ENCODE measurements around the gene TRAPPC12. TPM values are rescaled to one million over a fixed set of nuclear protein-coding genes. Genes with fewer than 3 reads are reported as not detected.

The TRAPPC12 gene
- total RNA-seq, 6 donors from 2014 or later, result 68.1 to 307 (median 91.5) TPM

DNA sequence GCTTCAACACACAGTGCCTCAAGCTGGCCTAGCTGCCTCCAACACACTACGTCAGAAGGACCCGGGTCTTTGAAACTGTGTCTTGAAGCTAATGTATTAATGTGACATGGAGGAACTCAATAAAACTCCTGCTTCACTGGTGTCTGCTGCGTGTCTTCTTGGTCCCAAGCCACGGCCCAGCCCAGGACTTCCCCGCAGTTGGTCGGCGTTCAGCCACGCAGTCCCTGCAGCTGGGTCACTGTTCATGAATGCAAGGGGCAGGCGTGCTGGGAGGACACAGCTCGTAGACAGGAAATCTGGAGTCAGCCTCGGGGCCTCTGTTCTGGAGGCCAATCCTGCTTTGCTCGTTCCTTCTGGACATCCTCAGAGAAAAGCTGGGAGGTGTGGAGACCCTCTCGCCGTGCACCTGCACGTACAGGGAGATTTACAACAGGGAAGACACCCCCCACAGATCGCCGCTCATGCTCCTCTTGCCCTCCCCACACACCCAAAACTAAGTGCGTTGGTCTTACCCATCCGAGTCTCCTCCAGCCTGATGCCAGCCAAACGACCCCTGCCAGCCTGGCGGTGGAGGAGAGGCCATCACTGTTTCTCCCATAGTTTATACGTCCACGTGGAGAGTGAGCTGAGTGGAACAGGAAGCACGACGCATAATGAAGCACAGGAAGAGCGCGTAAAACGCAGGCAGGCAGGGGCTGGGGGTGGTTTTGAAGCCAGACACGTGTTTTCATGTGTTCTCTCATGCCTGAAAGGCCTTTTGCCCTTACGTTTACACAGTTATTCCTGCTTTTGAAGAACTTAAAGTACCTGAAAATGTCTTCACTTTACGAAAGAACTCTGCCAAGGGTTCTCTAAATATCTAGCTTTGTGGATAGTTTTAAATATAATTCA is 100.2 kb downstream of the TRAPPC12 start:
- no peaks in the 10 kb centered on the region for H3K9me3 ChIP-seq
- H3K4me3 ChIP-seq, result no peak overlapping the region
- peaks cover 12 to 77% (median 33%) of the 10 kb centered on the region in 4 donors for H3K36me3 ChIP-seq
- ATAC-seq (ENCODE audit: low FRiP score in 2 of 2), result no peak
- no peaks in the 10 kb centered on the region for H3K27me3 ChIP-seq
- H3K4me1 ChIP-seq, result no peaks in the 10 kb centered on the region
- TF ChIP-seq EP300 (IDR thresholded peaks at IDR 0.05) (no peak), POLR2AphosphoS5 (IDR thresholded peaks at IDR 0.05) (no peak), POLR2A (IDR thresholded peaks at IDR 0.05) (no peak)
- TF ChIP-seq, protein P1, sequence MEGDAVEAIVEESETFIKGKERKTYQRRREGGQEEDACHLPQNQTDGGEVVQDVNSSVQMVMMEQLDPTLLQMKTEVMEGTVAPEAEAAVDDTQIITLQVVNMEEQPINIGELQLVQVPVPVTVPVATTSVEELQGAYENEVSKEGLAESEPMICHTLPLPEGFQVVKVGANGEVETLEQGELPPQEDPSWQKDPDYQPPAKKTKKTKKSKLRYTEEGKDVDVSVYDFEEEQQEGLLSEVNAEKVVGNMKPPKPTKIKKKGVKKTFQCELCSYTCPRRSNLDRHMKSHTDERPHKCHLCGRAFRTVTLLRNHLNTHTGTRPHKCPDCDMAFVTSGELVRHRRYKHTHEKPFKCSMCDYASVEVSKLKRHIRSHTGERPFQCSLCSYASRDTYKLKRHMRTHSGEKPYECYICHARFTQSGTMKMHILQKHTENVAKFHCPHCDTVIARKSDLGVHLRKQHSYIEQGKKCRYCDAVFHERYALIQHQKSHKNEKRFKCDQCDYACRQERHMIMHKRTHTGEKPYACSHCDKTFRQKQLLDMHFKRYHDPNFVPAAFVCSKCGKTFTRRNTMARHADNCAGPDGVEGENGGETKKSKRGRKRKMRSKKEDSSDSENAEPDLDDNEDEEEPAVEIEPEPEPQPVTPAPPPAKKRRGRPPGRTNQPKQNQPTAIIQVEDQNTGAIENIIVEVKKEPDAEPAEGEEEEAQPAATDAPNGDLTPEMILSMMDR (IDR thresholded peaks at IDR 0.05), result no peak
- 84 to 88% methylated on average over 24 to 31 of the region's 31 CpGs for WGBS, 2 donors
- no peak overlapping the region for H3K27ac ChIP-seq
- no peak for DNase-seq

DNA sequence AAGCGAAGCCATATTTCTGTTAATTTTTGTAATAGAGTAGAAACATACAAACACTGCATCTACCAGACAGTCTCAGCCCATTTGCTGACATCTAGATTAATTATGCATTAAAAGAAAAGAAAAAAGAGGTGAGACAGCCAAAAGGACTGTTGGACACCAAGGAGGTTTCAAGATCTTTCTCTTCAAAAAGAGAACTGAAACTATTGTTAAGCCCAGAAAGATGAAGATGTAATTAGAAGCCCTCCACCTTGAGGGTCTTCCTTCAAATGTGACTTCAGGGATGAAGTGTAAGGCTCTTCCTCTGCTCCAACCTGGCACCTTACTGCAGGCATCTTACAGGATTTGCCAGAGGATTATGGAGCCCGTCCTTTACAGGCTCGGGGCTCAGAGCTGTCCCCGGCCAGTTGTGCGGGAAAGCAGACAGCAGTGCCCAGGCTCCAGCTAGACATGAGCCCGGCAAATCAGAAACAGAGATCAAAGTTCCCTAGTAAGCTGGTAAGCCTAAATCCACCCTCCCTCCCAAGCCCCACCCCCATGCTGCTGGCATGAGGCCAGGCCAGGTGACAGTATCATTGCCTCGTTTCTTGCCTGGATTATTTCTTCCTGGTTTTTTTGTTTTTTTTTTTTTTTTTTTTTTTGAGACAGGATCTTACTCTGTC is 101.0 kb downstream of the TRAPPC12 start:
- TF ChIP-seq POLR2A (IDR thresholded peaks at IDR 0.05) (no peak), POLR2AphosphoS5 (IDR thresholded peaks at IDR 0.05) (no peak), EP300 (IDR thresholded peaks at IDR 0.05) (no peak)
- TF ChIP-seq, protein P1 (IDR thresholded peaks at IDR 0.05), result no peak
- no peak for DNase-seq

DNA sequence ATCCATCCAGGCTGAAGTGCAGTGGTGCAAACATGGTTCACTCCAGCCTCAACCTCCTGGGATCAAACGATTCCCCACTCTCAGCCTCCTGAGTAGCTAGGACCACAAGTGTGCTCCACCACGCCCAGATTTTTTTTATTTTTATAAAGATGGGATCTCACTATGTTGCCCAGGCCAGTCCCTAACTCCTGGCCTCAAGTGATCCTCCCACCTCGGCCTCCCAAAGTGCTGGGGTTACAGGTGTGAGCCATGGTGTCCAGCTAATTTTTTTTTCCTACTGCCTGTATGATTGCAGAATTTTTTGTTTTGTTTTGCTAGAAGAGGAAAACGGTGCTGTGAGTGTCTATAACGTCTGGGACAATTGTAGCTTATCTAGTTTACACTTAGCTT is 101.5 kb downstream of the TRAPPC12 start:
- Histone ChIP-seq H3K4me3 (no peak overlapping the region), H3K4me1 (no peaks in the 10 kb centered on the region), H3K27ac (no peak overlapping the region), H3K27me3 (no peaks in the 10 kb centered on the region), H3K9me3 (no peaks in the 10 kb centered on the region), H3K36me3 (peaks cover 12 to 68% (median 28%) of the 10 kb centered on the region in 4 donors)
- WGBS, 2 donors, result 84 to 95% methylated on average over 5 of the region's 5 CpGs
- no peak for TF ChIP-seq POLR2A (IDR thresholded peaks at IDR 0.05)
- DNase-seq, result no peak
- ATAC-seq (ENCODE audit: low FRiP score in 2 of 2), result no peak

More for the DNA sequence above, 101.0 kb downstream of the TRAPPC12 start:
- ATAC-seq (ENCODE audit: low FRiP score in 2 of 2), result no peak
- WGBS, 2 donors, result 64 to 77% methylated on average over 7 of the region's 7 CpGs
- H3K4me3 ChIP-seq, result no peak overlapping the region
- H3K4me1 ChIP-seq, result no peaks in the 10 kb centered on the region
- no peaks in the 10 kb centered on the region for H3K27me3 ChIP-seq
- no peaks in the 10 kb centered on the region for H3K9me3 ChIP-seq
- H3K27ac ChIP-seq, result no peak overlapping the region
- H3K36me3 ChIP-seq, result peaks cover 12 to 72% (median 33%) of the 10 kb centered on the region in 4 donors

DNA sequence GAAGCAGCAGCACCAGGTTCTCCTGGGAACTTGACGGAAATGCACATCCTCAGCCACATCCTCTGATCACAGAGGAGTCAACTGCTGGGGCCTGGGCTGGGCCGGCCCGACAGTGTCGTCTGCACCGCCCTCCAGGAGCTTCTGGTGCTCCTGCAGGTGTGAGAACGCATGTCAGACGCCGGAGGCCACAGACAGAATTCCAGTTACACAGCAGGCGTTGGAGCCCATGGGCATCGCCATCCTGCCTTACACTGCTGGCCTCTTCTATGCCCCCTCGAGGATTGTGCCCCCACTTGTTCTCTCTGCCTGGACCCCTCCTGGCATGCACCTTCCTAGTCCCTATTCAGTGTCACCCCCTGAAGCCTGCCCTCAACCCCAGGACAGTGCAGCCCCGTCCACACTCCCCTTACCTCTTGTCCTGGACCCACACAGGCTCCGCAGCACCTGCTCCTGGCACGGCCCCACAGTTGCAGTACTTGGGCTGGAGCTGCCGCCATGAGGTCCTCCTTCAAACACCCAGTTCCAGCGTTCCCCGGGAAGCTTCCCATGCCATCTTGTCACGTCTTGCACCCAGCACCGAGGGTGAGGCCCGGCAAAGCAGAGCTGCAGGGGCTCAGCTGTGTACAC is 102.4 kb downstream of the TRAPPC12 start:
- no peak overlapping the region for H3K27ac ChIP-seq
- no peaks in the 10 kb centered on the region for H3K9me3 ChIP-seq
- no peak overlapping the region for H3K4me3 ChIP-seq
- WGBS, 2 donors, result 94% methylated on average over 13 to 19 of the region's 20 CpGs
- no peak for ATAC-seq (ENCODE audit: low FRiP score in 2 of 2)
- no peak for DNase-seq
- no peaks in the 10 kb centered on the region for H3K27me3 ChIP-seq
- no peaks in the 10 kb centered on the region for H3K4me1 ChIP-seq
- peaks cover 12 to 65% (median 23%) of the 10 kb centered on the region in 4 donors for H3K36me3 ChIP-seq
- no peak for TF ChIP-seq POLR2A (IDR thresholded peaks at IDR 0.05)
- TF ChIP-seq POLR2AphosphoS5 (IDR thresholded peaks at IDR 0.05), result no peak
- TF ChIP-seq EP300 (IDR thresholded peaks at IDR 0.05), result no peak
- TF ChIP-seq, protein P1 (IDR thresholded peaks at IDR 0.05), result no peak

DNA sequence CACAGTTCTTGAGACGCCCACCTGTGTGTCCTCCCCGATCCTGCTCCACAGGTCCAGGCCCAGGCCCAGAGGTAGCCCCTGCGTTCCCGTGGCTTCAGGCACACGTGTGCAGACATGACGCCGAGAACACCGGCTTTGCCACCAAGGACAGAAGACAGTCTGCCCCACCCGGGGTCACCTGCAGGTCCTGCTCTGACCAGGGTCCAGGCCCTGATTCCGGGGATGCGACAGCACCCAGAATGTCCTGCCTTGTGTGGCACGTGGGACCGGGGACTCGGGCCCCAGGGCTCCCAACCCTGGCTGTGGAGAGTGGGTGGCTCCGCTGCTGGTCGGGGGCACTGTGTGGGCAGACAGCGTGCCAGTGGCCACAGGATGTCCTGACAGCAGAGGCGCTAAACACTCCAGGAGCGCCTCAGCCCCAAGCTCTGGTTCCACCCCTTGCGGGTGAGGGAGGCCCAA is 102.9 kb downstream of the TRAPPC12 start:
- no peak overlapping the region for H3K4me3 ChIP-seq
- DNase-seq, result no peak
- 90 to 97% methylated on average over 12 to 16 of the region's 20 CpGs for WGBS, 2 donors

More for the DNA sequence above, 102.9 kb downstream of the TRAPPC12 start:
- TF ChIP-seq, protein P1 (IDR thresholded peaks at IDR 0.05), result no peak
- no peak for TF ChIP-seq POLR2A (IDR thresholded peaks at IDR 0.05)
- no peak for TF ChIP-seq POLR2AphosphoS5 (IDR thresholded peaks at IDR 0.05)
- TF ChIP-seq EP300 (IDR thresholded peaks at IDR 0.05), result no peak
- no peaks in the 10 kb centered on the region for H3K9me3 ChIP-seq
- ATAC-seq (ENCODE audit: low FRiP score in 2 of 2), result no peak
- no peaks in the 10 kb centered on the region for H3K4me1 ChIP-seq
- H3K27ac ChIP-seq, result no peak overlapping the region
- H3K36me3 ChIP-seq, result peaks cover 12 to 61% (median 22%) of the 10 kb centered on the region in 4 donors
- H3K27me3 ChIP-seq, result no peaks in the 10 kb centered on the region
